ENCODE data around the gene RNF8. TPM values are rescaled to one million over a fixed set of nuclear protein-coding genes. Genes with fewer than 3 reads are reported as not detected.

Gene RNF8
- total and polyA plus RNA-seq, 10 of the 15 experiments (the other 5 are each of a cell fraction or from before 2014, with no cell fraction given): 7.8 to 30.2 (median 23.3) TPM

DNA sequence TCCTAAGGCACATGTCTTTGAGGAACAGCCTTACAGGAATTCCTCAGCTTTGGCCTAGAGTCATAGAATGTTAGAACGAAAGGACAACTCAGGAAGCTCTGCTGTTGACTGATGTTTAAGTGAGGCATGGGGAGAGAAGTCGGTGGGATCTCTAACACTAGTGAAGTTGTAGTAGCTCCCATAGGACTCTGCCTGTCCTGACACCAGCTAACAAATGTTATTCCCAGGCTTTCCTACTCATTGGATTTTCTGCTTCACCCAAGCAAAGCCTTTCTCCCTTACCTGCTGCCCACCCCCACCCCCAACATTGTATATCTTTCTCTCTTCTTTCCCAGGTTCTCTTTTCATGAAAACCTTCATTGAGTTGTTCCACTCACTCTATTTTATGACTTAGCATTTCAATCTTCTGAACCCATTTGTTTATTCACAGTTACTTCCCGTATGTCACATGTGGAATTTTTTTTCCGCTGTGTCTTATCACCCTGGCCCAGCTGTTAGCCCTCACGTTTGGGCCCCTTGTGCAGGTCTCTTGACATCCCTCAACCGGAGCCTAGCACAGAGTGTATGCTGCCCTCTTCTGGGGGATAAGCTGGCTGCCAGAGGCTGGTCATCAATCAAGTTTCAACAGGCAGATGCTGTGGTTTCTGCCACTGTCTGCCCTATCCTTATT lies 39.2 kb upstream of the RNF8 start (continued):
- TF ChIP-seq, protein P1, sequence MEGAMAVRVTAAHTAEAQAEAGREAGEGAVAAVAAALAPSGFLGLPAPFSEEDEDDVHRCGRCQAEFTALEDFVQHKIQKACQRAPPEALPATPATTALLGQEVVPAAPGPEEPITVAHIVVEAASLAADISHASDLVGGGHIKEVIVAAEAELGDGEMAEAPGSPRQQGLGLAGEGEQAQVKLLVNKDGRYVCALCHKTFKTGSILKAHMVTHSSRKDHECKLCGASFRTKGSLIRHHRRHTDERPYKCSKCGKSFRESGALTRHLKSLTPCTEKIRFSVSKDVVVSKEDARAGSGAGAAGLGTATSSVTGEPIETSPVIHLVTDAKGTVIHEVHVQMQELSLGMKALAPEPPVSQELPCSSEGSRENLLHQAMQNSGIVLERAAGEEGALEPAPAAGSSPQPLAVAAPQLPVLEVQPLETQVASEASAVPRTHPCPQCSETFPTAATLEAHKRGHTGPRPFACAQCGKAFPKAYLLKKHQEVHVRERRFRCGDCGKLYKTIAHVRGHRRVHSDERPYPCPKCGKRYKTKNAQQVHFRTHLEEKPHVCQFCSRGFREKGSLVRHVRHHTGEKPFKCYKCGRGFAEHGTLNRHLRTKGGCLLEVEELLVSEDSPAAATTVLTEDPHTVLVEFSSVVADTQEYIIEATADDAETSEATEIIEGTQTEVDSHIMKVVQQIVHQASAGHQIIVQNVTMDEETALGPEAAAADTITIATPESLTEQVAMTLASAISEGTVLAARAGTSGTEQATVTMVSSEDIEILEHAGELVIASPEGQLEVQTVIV (IDR thresholded peaks at IDR 0.05; ENCODE audit: borderline replicate concordance, partially characterized antibody): no peak
- TF ChIP-seq MXI1 (IDR thresholded peaks at IDR 0.05; ENCODE audit: low read depth, low read length) (no peak), ATF7 (IDR thresholded peaks at IDR 0.05; ENCODE audit: low read depth) (no peak), FOS (IDR thresholded peaks at IDR 0.05; ENCODE audit: borderline replicate concordance, extremely low read depth, insufficient read length) (no peak)

DNA sequence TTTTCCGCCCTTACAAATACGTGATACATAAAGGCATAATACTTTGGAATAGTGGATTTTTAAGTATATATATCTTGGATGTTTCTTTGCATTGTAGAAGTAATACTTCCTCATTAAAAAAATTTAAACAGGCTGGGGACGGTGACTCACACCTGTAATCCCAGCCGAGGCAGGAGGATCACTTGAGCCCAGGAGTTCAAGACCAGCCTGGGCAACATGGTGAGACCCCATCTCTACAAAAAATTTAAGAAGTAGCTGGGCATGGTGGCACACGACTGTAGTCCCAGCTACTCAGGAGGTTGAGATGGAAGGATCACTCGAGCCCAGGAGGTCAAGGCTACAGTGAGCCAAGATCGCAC lies 38.6 kb upstream of the RNF8 start:
- Histone ChIP-seq H3K9me3 (replicated peaks; ENCODE audit: control insufficient read depth, insufficient read depth, low read length) (no peaks in the 10 kb centered on the region), H3K36me3 (ENCODE audit: control insufficient read depth in 2 of 2, insufficient read depth in 2 of 2, low read length in 1 of 2) (peaks cover 6 to 32% of the 10 kb centered on the region in 2 experiments), H3K4me2 (ENCODE audit: control insufficient read depth, insufficient read depth) (no peak overlapping the region), H4K20me1 (ENCODE audit: control insufficient read depth, insufficient read depth) (no peaks in the 10 kb centered on the region), H3K4me3 (no peak overlapping the region), H2AFZ (ENCODE audit: control insufficient read depth, low read depth, low read length) (no peak overlapping the region), H3K79me2 (ENCODE audit: control insufficient read depth, insufficient read depth, low read length) (no peaks in the 10 kb centered on the region), H3K27me3 (replicated peaks in 1 of 2; ENCODE audit: control insufficient read depth in 2 of 2, insufficient read depth in 2 of 2, low read length in 1 of 2) (no peaks in the 10 kb centered on the region), H3K9ac (ENCODE audit: control insufficient read depth, insufficient read depth, low read length) (no peak overlapping the region), H3K4me1 (ENCODE audit: control insufficient read depth, insufficient read depth, low read length) (peaks cover 19% of the 10 kb centered on the region), H3K27ac (ENCODE audit: control insufficient read depth, insufficient read depth) (no peak overlapping the region)
- ATAC-seq (no peak), DNase-seq (ENCODE audit: low read depth, low spot score) (no peak), FAIRE-seq (no peak)
- POLR2A ChIA-PET: no interaction called here
- no TSS peak for BruUV-seq (replicated peaks)
- SMC1A ChIA-PET (ENCODE audit: uncharacterized antibody, unreplicated experiment): interaction anchor here (0.6 to 3.8 kb wide), 12 partner anchors 9 to 619 kb away, joined by 3 to 25 read pairs (median 4); no protein-coding TSS in a partner anchor
- intact Hi-C loops (cut with micrococcal nuclease; ENCODE audit: unreplicated experiment) (no loop called here), in situ Hi-C loops (cut with MboI) (no loop called here)
- TF ChIP-seq HDAC2 (IDR thresholded peaks at IDR 0.05) (no peak), SMAD5 (IDR thresholded peaks at IDR 0.05; ENCODE audit: low read depth) (no peak), RFX5 (IDR thresholded peaks at IDR 0.05; ENCODE audit: low read depth, low read length) (no peak)
- TF ChIP-seq, protein P2, sequence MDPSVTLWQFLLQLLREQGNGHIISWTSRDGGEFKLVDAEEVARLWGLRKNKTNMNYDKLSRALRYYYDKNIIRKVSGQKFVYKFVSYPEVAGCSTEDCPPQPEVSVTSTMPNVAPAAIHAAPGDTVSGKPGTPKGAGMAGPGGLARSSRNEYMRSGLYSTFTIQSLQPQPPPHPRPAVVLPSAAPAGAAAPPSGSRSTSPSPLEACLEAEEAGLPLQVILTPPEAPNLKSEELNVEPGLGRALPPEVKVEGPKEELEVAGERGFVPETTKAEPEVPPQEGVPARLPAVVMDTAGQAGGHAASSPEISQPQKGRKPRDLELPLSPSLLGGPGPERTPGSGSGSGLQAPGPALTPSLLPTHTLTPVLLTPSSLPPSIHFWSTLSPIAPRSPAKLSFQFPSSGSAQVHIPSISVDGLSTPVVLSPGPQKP (IDR thresholded peaks at IDR 0.05; ENCODE audit: low read depth, low read length): no peak
- CTCF ChIA-PET: interaction anchor here (0.7 to 8.8 kb wide), 19 partner anchors 10 to 549 kb away, joined by 3 to 112 read pairs (median 4); partner anchors contain the start of genes TBC1D22B and TMEM217
- RAD21 ChIA-PET (ENCODE audit: unreplicated experiment): interaction anchor here (0.5 to 2.2 kb wide), 8 partner anchors 9 to 142 kb away, joined by 3 to 12 read pairs (median 4); partner anchors contain the start of genes TBC1D22B and TMEM217
- WGBS (ENCODE audit: insufficient coverage, insufficient replicate concordance, low lambda C conversion rate, missing lambda C conversion rate): 61% methylated on average over 7 of the region's 7 CpGs

Measured in GM12878 (cell line).